Upper lobe of left lung (tissue), 6 donors: Measurements from ENCODE around the gene RASGRF2. TPM values are rescaled to one million over a fixed set of nuclear protein-coding genes. Genes with fewer than 3 reads are reported as not detected.

Source experiments
- ATAC-seq, 2 donors: fragments of 200-7000 bp; cut with Tn5 transposase; one replicate each; pipeline ENCODE4 v1.9.1; 2022; ENCODE audit warnings: mild to moderate bottlenecking in 2 of 2, moderate library complexity in 2 of 2; ENCODE audit not compliant: low FRiP score in 2 of 2
- DNase-seq, 2 donors: peaks; one replicate each; pipeline ENCODE4 v3.0.0-alpha.2; 2019 to 2020
- H3K27ac ChIP-seq, 4 donors: fragments of 200-600 bp; sonication (generic); one replicate each; pipeline ENCODE4 v1.5.1; 2016 to 2019
- H3K27me3 ChIP-seq, 4 donors: fragments of 200-600 bp; sonication (generic); one replicate each; pipeline ENCODE4 v1.5.1; 2017 to 2019
- H3K36me3 ChIP-seq, 4 donors: fragments of 200-600 bp; sonication (generic); one replicate each; pipeline ENCODE4 v1.5.1; 2016 to 2019
- H3K4me1 ChIP-seq, 4 donors: fragments of 200-600 bp; sonication (generic); one replicate each; pipeline ENCODE4 v1.5.1; 2018 to 2019
- H3K4me3 ChIP-seq, 4 donors: fragments of 200-600 bp; sonication (generic); one replicate each; pipeline ENCODE4 v1.5.1; 2017 to 2019; ENCODE audit warnings: mild to moderate bottlenecking in 2 of 4, moderate library complexity in 1 of 4
- H3K9me3 ChIP-seq, 4 donors: fragments of 200-600 bp; sonication (generic); one replicate each; pipeline ENCODE4 v1.5.1; 2018 to 2019
- EP300 ChIP-seq, 4 donors: sonication (generic); formaldehyde crosslinking; IDR thresholded peaks; one replicate each; pipeline ENCODE4 v1.5.1; 2017; ENCODE audit warnings: antibody characterized with exemption in 4 of 4, control low read depth in 2 of 4
- POLR2A ChIP-seq, 4 donors: fragments of 450-650 bp; IDR thresholded peaks; one replicate each; pipeline ENCODE4 v1.5.1; 2016 to 2017; ENCODE audit warnings: antibody characterized with exemption in 4 of 4, mild to moderate bottlenecking in 2 of 4
- POLR2AphosphoS5 ChIP-seq, 2 donors: sonication (generic); formaldehyde crosslinking; IDR thresholded peaks; one replicate each; pipeline ENCODE4 v1.5.1; 2017; ENCODE audit warnings: antibody characterized with exemption in 2 of 2
- WGBS, 2 donors: methylation state at CpG; one replicate each; pipeline ENCODE4 v1.1.5; 2017 to 2018; 5-methylcytosine and 5-hydroxymethylcytosine counted together
- total RNA-seq, 6 donors: library from RNA; depleted of rRNA in 4 of 6; stranded (reverse); fragments of >200 nt in 4 of 6; gene quantifications; one replicate each; pipeline versions ENCODE4 v1.1.0 to v1.2.1, GENCODE V29; 2016 to 2021
- TF ChIP-seq, protein P1 (sequence below), 6 experiments: fragments of 450-650 bp in 4 of 6; fragments of 200-600 bp in 2 of 6; sonication (generic) in 2 of 6; IDR thresholded peaks; one replicate each; pipeline ENCODE4 v1.5.1; 2016 to 2019; ENCODE audit warnings: antibody characterized with exemption in 6 of 6
- donor health status: DM: no; HTN: no; CAD: no; lungs with moderate emphysema.
- donor health status: DM: no; HTN: yes; CAD: no; lungs with severe emphysema.

RASGRF2 gene
- total RNA-seq, 6 donors from 2014 or later, result 1.5 to 10.5 (median 4.9) TPM

- H3K4me3 ChIP-seq, result no peak overlapping the region
- H3K36me3 ChIP-seq, result peaks cover 0 to 3% (median 0%) of the 10 kb centered on the region in 4 donors
- no peaks in the 10 kb centered on the region for H3K9me3 ChIP-seq
- H3K4me1 ChIP-seq, result no peaks in the 10 kb centered on the region
- no peaks in the 10 kb centered on the region for H3K27me3 ChIP-seq
- TF ChIP-seq POLR2A (IDR thresholded peaks at IDR 0.05) (no peak), POLR2AphosphoS5 (IDR thresholded peaks at IDR 0.05) (no peak), EP300 (IDR thresholded peaks at IDR 0.05) (no peak)
- TF ChIP-seq, protein P1, sequence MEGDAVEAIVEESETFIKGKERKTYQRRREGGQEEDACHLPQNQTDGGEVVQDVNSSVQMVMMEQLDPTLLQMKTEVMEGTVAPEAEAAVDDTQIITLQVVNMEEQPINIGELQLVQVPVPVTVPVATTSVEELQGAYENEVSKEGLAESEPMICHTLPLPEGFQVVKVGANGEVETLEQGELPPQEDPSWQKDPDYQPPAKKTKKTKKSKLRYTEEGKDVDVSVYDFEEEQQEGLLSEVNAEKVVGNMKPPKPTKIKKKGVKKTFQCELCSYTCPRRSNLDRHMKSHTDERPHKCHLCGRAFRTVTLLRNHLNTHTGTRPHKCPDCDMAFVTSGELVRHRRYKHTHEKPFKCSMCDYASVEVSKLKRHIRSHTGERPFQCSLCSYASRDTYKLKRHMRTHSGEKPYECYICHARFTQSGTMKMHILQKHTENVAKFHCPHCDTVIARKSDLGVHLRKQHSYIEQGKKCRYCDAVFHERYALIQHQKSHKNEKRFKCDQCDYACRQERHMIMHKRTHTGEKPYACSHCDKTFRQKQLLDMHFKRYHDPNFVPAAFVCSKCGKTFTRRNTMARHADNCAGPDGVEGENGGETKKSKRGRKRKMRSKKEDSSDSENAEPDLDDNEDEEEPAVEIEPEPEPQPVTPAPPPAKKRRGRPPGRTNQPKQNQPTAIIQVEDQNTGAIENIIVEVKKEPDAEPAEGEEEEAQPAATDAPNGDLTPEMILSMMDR (IDR thresholded peaks at IDR 0.05), result no peak
- H3K27ac ChIP-seq, result no peak overlapping the region
- no peak for DNase-seq
- ATAC-seq, result no peak
- 62 to 73% methylated on average over 5 of the region's 5 CpGs for whole genome bisulfite sequencing, 2 donors
Observed at GRCh38 chr5:81241001-81241400, 280.8 kb downstream of the RASGRF2 start.

GRCh38 chr5:81241961-81242648 lies 281.9 kb downstream of the RASGRF2 start:
- no peak overlapping the region for H3K4me3 ChIP-seq
- H3K27ac ChIP-seq, result no peak overlapping the region
- no peaks in the 10 kb centered on the region for H3K9me3 ChIP-seq
- ATAC-seq (no peak), DNase-seq (no peak)
- no peak for TF ChIP-seq POLR2A (IDR thresholded peaks at IDR 0.05)
- TF ChIP-seq POLR2AphosphoS5 (IDR thresholded peaks at IDR 0.05), result no peak
- no peak for TF ChIP-seq EP300 (IDR thresholded peaks at IDR 0.05)
- TF ChIP-seq, protein P1 (IDR thresholded peaks at IDR 0.05), result no peak
- H3K27me3 ChIP-seq, result no peaks in the 10 kb centered on the region
- H3K36me3 ChIP-seq, result peaks cover 0 to 3% (median 0%) of the 10 kb centered on the region in 4 donors
- no peaks in the 10 kb centered on the region for H3K4me1 ChIP-seq
- WGBS, 2 donors, result 83 to 87% methylated on average over 8 of the region's 8 CpGs

GRCh38 chr5:81242906-81243436 lies 282.8 kb downstream of the RASGRF2 start:
- 78 to 81% methylated on average over 4 of the region's 4 CpGs for WGBS, 2 donors
- H3K4me3 ChIP-seq, result no peak overlapping the region
- no peaks in the 10 kb centered on the region for H3K27me3 ChIP-seq
- H3K36me3 ChIP-seq, result peaks cover 0 to 3% (median 0%) of the 10 kb centered on the region in 4 donors
- DNase-seq, result no peak
- TF ChIP-seq, protein P1 (IDR thresholded peaks at IDR 0.05), result no peak
- TF ChIP-seq POLR2A (IDR thresholded peaks at IDR 0.05) (no peak), POLR2AphosphoS5 (IDR thresholded peaks at IDR 0.05) (no peak)
- H3K27ac ChIP-seq, result no peak overlapping the region
- ATAC-seq, result no peak
- no peaks in the 10 kb centered on the region for H3K9me3 ChIP-seq
- no peaks in the 10 kb centered on the region for H3K4me1 ChIP-seq

- Histone ChIP-seq H3K4me1 (no peaks in the 10 kb centered on the region), H3K27ac (no peak overlapping the region), H3K9me3 (no peaks in the 10 kb centered on the region), H3K36me3 (peaks cover 0 to 3% (median 0%) of the 10 kb centered on the region in 4 donors), H3K27me3 (no peaks in the 10 kb centered on the region), H3K4me3 (no peak overlapping the region)
- 88 to 92% methylated on average over 4 of the region's 4 CpGs for WGBS, 2 donors
- ATAC-seq (no peak), DNase-seq (no peak)
- TF ChIP-seq EP300 (IDR thresholded peaks at IDR 0.05) (no peak), POLR2AphosphoS5 (IDR thresholded peaks at IDR 0.05) (no peak), POLR2A (IDR thresholded peaks at IDR 0.05) (no peak)
Observed at GRCh38 chr5:81244451-81244850, 284.3 kb downstream of the RASGRF2 start.

- 91 to 94% methylated on average over 5 of the region's 5 CpGs for WGBS, 2 donors
- no peaks in the 10 kb centered on the region for H3K27me3 ChIP-seq
- no peak for DNase-seq
- no peak for ATAC-seq
- peaks cover 0 to 3% (median 0%) of the 10 kb centered on the region in 4 donors for H3K36me3 ChIP-seq
- no peaks in the 10 kb centered on the region for H3K9me3 ChIP-seq
- H3K27ac ChIP-seq, result no peak overlapping the region
- H3K4me3 ChIP-seq, result no peak overlapping the region
- TF ChIP-seq EP300 (IDR thresholded peaks at IDR 0.05) (no peak), POLR2A (IDR thresholded peaks at IDR 0.05) (no peak), POLR2AphosphoS5 (IDR thresholded peaks at IDR 0.05) (no peak)
- TF ChIP-seq, protein P1 (IDR thresholded peaks at IDR 0.05), result no peak
- no peaks in the 10 kb centered on the region for H3K4me1 ChIP-seq
Observed at GRCh38 chr5:81245871-81246235, 285.7 kb downstream of the RASGRF2 start.
